Heart left ventricle (tissue), 13 donors: ENCODE results near the gene LRFN5.

Experiments
- POLR2A ChIP-seq, 2 donors: fragments of 450-650 bp; IDR thresholded peaks; one replicate each; pipeline ENCODE4 v1.6.1; 2017; ENCODE audit warnings: antibody characterized with exemption in 2 of 2, mild to moderate bottlenecking in 2 of 2, moderate library complexity in 2 of 2
- TF ChIP-seq, protein P1 (sequence below), 12 donors: fragments of 200-600 bp; sonication (generic) in 4 of 12; IDR thresholded peaks; one replicate each; pipeline versions ENCODE4 v1.5.0 to v1.8.0; 2018 to 2022; ENCODE audit warnings: antibody characterized with exemption in 12 of 12, mild to moderate bottlenecking in 5 of 12
- donor health status: ischemic (EF 13 %, LVEDD 7.1; RV severe dilation, severe dysfunction).
- donor health status: DM: no; HTN: yes; CAD: no.
- donor health status: DM: no; HTN: no; CAD: no.
- donor health status: ischemic (EF 25% LVEDD 6.9; RV normal size, moderate dysfunction).
- donor health status: ischemic (EF 25% LVEDD 5.7; RV mildly dilated, moderate dysfunction).
- donor health status: ischemic (EF 35%, LVEDD 5.7; RV mildly dilated, moderate dysfunction).
- donor health status: nonischemic (EF 11% LVEDD 7.7; RV severe dilation, severe dysfunction).
- donor health status: DM: yes; HTN: yes; CAD: no.
- donor health status: PGD.
- donor health status: ischemic (EF 29% LVEDD 5.4; RV normal size, mild dysfunction).
- donor health status: nonischemic (EF 23%, LVEDD 6.1; RV moderate dilation, normal function).

GRCh38 chr14:41699486-41699885, 92.8 kb downstream of the LRFN5 start:
- TF ChIP-seq, protein P1, sequence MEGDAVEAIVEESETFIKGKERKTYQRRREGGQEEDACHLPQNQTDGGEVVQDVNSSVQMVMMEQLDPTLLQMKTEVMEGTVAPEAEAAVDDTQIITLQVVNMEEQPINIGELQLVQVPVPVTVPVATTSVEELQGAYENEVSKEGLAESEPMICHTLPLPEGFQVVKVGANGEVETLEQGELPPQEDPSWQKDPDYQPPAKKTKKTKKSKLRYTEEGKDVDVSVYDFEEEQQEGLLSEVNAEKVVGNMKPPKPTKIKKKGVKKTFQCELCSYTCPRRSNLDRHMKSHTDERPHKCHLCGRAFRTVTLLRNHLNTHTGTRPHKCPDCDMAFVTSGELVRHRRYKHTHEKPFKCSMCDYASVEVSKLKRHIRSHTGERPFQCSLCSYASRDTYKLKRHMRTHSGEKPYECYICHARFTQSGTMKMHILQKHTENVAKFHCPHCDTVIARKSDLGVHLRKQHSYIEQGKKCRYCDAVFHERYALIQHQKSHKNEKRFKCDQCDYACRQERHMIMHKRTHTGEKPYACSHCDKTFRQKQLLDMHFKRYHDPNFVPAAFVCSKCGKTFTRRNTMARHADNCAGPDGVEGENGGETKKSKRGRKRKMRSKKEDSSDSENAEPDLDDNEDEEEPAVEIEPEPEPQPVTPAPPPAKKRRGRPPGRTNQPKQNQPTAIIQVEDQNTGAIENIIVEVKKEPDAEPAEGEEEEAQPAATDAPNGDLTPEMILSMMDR (IDR thresholded peaks at IDR 0.05), result no peak
- TF ChIP-seq POLR2A (IDR thresholded peaks at IDR 0.05), result no peak
